Fibroblast of pulmonary artery (primary cell): Measurements from ENCODE around the gene VAV2.
A peak's percentile ranks its signal among the peaks of the same experiment; 100 is the strongest.

Experiments
- DNase-seq: peaks from one replicate; pipeline ENCODE4 v3.0.0-alpha.2; 2010; ENCODE audit warnings: low read depth
- H3K4me3 ChIP-seq: replicated peaks from 2 replicates; pipeline ENCODE4 v1.5.1; 2011; ENCODE audit warnings: low read depth, mild to moderate bottlenecking, control low read depth, low read length, moderate library complexity
- CTCF ChIP-seq: IDR thresholded peaks from 2 replicates; pipeline ENCODE4 v1.5.1; 2011; ENCODE audit warnings: mild to moderate bottlenecking, control low read depth, low read length, inconsistent platforms; ENCODE audit errors: missing control alignments

Gene VAV2

GRCh38 chr9:133839822-133840329, 152.2 kb downstream of the VAV2 start:
- TF ChIP-seq CTCF: no peak
- DNase-seq: peak; percentile 30
- no peak overlapping the region for H3K4me3 ChIP-seq

GRCh38 chr9:133838859-133839507, 153.1 kb downstream of the VAV2 start:
- TF ChIP-seq CTCF: no peak
- DNase-seq: no peak
- H3K4me3 ChIP-seq: no peak overlapping the region

GRCh38 chr9:133837627-133838597, 154.2 kb downstream of the VAV2 start:
- H3K4me3 ChIP-seq: no peak overlapping the region
- DNase-seq: no peak
- TF ChIP-seq CTCF: no peak

- DNase-seq: no peak
- no peak overlapping the region for H3K4me3 ChIP-seq
- no peak for TF ChIP-seq CTCF
Measured at GRCh38 chr9:133836818-133837217, 155.3 kb downstream of the VAV2 start.

GRCh38 chr9:133836001-133836758, 155.9 kb downstream of the VAV2 start:
- DNase-seq: no peak
- TF ChIP-seq CTCF: no peak
- H3K4me3 ChIP-seq: no peak overlapping the region

GRCh38 chr9:133835262-133835901, 156.7 kb downstream of the VAV2 start:
- DNase-seq: no peak
- TF ChIP-seq CTCF: no peak
- H3K4me3 ChIP-seq: no peak overlapping the region
